Raji (cell line): ENCODE results near the gene MUSK.

Source experiments
- POLR2A ChIP-seq: IDR thresholded peaks from 2 replicates; pipeline ENCODE4 v1.6.1; 2011; ENCODE audit warnings: low read depth, low read length, control low read depth; ENCODE audit not compliant: insufficient read depth

The MUSK gene

DNA sequence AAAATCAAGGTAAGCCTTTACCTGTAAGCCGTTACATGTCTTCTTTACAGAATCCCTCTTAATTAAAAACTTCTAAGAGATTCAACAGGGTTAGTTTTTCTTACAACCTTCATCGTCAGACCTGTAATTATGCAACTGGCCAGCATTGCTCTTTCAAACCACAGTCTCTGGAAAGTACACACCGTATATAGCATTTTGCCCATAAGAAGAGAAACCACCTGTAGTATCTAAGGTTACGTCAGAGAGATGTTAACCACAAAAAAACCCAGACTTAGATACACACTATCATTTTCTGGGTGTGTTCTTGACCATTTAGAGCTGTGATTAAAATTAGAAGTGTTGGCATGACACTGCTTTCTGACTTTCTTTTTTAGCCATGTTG is 140.0 kb downstream of the MUSK start:
- no peak for TF ChIP-seq POLR2A

DNA sequence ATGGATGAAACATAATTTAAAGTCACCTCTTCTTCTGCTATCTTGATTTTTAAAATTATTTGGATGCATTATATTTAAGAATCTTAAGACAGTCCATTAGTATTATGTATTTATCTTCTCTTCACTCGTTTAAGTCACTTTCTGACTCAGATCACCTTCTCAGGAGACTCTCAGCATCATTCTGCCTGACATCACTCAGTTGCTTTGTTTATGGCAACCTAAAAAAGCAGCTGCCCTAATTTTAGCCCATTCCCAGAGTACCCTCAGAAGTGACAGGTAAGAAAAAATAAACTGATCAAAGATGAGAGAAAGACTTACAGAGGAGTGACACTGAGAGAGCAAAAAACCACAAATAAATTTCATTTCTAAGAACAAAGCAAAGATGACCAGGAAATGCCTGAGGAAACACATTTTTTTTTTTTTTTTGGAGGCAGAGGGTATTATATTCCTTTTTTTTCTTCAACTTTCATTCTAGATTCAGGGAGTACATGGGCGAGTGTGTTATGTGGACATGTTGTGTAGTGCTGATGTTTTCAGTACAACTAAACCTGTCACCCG is 140.5 kb downstream of the MUSK start:
- TF ChIP-seq POLR2A: no peak

- TF ChIP-seq POLR2A: no peak
Observed at GRCh38 chr9:110810262-110810976, 141.8 kb downstream of the MUSK start.

DNA sequence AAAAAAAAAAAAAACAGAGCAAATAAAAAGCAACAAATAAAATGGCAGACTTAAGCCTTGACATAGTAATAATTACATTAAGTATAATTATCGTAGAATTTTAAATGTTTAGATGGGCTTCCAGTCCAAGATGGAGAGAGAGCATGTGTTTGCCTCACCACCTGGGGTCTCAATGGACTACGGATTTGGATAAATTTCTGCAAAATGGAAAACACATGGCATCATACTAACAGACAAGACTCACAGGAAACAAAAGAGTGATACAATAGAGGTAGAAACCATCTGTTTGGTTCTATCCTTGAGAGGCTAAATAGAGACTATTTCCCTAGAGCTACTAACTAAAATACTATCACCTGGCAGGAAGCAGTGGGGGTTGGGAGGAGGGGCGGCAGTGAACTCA is 144.3 kb downstream of the MUSK start:
- TF ChIP-seq POLR2A: no peak

DNA sequence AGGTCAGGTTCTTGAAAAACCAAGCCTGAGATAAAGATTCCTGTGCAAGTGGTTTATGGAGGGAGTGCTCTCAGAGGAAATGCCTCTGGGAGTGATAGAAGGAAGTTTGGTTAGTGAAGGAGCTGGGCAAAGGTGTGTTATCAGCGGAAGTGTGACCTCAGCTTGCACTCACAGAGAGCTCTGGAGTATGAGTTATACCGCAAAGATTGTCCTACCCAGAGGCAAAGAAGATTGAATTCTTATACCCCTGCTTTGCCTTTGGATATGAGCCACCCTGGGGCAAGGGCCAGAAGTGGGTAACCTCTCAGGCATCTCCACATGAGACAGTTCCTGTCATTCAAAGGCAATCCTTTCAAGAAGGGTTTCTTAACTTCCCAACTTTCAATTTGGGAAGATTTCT is 145.6 kb downstream of the MUSK start:
- no peak for TF ChIP-seq POLR2A

DNA sequence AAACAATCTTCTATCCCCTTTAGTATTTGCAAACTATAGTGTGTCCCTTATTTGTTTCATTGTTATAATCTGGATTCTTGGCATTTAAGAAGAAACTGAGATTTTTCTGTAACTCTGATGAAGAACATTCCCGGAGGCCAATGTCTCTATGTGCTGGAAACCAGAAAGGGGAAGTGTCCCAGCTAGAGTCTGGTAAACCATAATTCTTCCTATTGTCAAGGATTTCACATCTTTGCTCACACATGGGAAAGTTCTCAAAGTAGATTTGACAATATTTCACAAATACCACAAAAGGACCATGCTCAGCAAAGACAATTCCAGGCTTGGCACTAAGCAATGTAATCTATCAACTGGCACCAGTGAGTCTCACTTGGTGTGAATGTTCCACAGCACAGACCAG is 146.8 kb downstream of the MUSK start:
- TF ChIP-seq POLR2A: no peak

DNA sequence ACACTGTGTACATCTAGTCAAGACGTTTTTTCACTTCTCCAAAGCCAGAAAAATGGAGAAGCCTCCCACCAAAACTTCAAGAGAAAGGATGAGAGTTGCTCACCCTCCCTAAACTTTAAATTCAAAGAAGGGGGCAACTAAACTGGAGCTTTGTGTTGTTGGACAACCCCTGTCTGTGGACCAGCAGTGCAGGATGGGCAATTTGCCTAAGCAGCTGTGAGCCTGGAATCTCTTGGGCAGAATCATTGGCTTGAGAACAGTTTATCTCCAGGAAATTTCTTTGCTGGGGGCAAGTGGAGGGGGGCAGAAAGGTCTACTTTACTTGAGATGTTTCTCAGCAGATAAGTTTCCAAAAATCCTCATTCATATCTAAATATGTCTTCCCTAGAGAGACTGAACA is 151.8 kb downstream of the MUSK start:
- TF ChIP-seq POLR2A: no peak

DNA sequence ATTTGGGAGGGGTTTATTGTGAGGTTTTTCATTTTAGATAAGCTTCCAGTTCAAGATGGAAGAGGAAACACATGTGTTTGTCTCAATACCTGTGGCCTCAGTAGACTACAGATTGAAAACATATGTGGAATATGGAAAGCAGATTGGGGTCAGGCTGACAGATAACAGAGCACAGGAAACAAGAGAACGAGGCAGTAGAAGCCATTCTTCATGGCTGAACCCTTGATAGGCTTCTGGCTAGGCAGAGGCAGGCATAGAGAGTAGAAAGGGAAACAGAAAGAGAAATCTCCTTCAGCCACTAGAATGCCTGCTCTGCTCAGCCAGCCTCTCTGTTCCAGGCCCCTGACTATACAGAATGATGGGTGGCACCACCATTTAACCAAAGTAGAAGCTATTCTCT is 152.5 kb downstream of the MUSK start:
- no peak for TF ChIP-seq POLR2A

GRCh38 chr9:110825950-110826349 is 157.4 kb downstream of the MUSK start:
- TF ChIP-seq POLR2A: no peak

DNA sequence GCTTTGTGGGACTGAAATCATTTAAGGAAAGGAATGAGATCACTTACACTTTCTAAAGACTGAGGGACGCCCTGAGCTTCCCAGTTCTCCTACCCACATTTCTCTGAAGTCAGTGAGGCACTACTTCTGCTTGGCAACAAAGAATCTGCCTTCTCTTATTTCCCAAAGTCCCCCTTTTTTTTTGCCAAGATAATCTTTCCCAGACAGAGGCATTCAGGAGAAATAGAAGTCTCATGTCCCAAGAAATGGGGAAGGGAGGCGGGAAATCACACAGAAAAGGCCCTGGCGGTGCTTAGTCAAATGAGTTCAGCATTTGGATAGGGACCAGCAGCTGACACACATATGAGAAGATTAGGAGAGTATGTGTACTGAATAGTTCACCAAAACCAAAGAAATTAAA is 159.7 kb downstream of the MUSK start:
- TF ChIP-seq POLR2A: no peak

- TF ChIP-seq POLR2A: no peak
Observed at GRCh38 chr9:110830495-110830894, 161.9 kb downstream of the MUSK start.

DNA sequence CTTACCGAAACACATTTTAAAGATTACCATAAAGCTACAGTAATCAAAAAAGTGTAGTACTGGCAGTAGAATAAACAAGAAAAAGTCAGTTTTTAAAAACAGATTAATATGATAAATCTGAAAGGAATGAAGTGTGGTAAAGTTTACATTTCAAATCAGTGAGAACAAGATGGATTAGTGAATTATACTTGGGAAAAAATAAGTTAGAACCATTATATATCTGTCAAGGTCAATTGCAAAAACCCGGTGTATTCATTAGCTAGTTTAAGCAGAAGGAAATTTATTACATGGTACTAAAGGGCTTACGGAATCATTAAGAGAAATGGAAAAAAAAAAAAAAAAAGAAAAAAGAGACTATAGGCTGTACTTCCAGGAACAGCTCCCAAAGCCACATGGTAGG is 164.3 kb downstream of the MUSK start:
- TF ChIP-seq POLR2A: no peak

DNA sequence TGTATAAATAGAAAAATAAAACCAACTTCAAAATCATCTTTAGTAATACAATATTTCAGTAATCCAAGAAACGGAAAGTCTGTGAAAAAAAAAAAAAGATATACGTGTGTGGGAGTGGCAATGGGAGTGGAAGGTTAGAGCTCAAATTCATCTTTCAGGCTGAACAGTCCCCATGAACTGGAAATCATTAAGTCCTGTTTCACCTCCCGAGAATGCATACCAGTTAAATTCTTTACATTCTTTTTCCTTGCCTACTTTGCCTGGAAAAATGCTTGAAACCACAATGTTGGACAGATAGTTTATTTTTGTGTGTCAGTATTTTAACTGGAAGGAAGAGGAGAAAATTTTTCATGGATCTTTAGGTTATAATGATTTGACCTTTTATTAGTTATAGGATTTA is 166.8 kb downstream of the MUSK start:
- no peak for TF ChIP-seq POLR2A

GRCh38 chr9:110835859-110836271 is 167.3 kb downstream of the MUSK start:
- TF ChIP-seq POLR2A: no peak

DNA sequence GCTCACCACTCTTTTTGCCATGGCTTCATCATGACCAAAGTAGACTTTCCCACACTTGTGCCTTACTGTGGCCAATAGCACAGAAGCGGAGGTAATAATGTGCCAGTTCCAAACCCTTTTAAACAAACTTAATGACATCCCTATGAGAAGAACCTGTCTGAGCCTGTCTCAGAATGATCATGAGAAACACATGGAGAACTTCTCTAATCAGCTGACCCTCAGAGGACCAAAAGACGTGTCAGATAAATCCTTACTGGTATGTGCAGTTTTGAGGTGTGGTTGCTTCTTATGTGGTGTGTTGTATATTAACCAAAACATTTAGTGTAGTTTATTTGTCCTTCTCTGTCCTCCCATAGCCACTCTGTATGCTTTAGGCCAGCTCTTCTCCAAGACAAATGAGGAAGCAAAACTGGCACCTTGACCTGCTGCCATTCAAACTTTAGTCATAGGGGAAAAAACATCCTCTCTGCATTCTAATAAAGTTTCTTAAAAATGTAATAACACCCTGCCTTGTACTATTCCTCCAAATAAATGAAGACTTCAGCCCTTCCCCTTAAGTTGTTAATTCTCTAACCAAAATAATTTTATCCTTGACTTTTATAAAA is 168.9 kb downstream of the MUSK start:
- TF ChIP-seq POLR2A: no peak

DNA sequence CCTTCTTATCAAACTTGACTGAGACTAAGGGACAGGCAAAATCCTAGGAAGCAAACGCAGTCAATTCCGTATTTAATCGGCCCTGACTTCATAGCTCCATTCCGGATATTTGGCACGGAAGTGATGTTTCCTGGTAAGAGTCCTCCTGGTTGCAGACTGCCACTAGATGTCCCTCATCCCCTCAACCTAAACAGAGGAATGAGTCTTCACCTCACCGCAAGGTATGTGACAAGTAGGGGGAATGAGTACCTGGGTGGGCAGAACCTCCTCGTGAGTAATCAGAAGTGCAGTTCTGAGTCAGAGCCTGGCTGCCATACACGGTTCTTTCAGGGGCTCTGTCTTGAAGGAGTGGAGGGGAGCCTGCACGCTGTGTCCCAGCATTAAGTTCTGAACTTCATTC is 173.6 kb downstream of the MUSK start:
- TF ChIP-seq POLR2A: no peak

- TF ChIP-seq POLR2A: no peak
Observed at GRCh38 chr9:110842986-110843385, 174.4 kb downstream of the MUSK start.
